HL-60/S4 treated with retinoic acid at 250 ng/mL for 4 days and 3 days (cell line): ENCODE measurements around the gene TRIM15.

Experiments
- in situ Hi-C: fragments of 300-500 bp; cut with MboI; formaldehyde crosslinking; loops from 2 replicates; pipeline ENCODE4 v1.7.0; 2022; ENCODE audit warnings: low sequenced_read_pairs

The TRIM15 gene

DNA sequence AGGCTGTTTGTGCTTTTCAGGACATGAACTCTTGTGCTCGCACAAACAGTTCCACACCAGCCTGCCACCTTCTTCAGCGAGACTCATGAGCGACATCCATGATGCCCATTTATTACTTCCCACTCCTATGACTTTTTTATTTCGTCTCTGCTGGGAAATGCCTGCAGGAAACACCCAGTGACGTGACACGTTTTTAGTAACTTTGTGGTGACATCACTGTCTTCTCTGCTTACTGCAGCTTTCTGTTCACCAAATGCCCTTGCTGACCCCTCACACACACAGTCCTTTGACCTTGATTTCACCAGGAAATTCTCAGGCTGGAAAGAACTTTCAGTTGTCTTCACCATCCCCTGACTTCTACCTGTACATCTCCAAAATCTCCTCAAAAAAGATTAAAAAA lies 18.5 kb upstream of the TRIM15 start:
- in situ Hi-C loops = no loop called here

DNA sequence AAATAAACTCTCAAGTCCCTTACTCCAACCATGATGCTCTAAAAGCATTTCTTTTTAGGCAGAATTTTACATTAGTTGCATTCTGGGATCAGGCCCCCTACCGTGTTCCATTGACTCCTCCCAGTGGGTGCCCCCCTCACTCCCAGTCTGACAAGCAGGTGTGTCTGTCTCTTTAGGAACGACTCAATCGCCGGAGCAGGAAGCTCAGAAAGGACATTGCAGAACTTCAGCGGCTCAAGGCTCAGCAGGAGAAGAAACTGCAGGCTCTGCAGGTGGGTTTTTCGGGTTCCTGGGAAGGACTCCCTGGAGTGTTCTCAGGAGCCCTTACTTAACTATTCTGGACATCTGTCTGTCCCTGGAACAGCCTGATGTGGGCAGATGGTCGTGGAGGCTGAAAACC lies 17.5 kb upstream of the TRIM15 start:
- in situ Hi-C loops = no loop called here

DNA sequence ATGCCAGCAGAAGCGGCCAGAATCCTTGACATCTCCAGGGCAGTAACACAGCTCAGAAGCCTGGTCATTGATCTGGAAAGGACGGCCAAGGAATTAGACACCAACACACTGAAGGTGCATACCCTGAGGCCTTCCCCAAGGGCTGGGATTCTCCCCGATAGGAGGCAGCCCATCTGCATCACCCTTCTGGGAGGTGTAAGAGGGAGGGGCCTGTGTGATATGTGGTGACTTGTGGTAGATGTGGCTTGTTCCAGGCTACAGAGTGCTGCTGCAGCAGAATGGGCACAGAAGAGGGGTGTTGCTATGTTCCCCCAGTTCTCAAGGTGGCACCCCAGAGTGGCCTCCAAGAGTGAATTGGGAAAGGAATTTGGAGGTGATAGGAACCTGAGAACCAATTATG lies 16.2 kb upstream of the TRIM15 start:
- in situ Hi-C loops = no loop called here

DNA sequence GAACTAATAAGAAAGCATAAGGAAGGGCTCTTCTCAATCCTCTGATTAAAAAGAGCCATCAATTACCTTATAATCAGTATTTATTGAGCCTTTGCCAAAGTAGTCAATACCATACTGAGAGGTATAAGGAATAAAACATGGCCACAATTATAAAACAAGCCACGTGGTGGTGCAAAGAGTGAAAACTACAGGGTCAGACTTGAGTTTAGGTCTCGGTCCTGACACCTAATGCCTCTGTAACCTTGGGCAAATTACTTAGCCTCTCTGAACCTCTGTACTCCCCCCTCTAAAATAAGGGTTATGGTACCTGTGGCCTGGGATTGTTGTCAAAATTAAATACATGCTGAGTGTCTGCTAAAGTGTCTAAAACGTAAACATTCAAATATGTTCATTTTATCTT lies 14.1 kb upstream of the TRIM15 start:
- in situ Hi-C loops = no loop called here

DNA sequence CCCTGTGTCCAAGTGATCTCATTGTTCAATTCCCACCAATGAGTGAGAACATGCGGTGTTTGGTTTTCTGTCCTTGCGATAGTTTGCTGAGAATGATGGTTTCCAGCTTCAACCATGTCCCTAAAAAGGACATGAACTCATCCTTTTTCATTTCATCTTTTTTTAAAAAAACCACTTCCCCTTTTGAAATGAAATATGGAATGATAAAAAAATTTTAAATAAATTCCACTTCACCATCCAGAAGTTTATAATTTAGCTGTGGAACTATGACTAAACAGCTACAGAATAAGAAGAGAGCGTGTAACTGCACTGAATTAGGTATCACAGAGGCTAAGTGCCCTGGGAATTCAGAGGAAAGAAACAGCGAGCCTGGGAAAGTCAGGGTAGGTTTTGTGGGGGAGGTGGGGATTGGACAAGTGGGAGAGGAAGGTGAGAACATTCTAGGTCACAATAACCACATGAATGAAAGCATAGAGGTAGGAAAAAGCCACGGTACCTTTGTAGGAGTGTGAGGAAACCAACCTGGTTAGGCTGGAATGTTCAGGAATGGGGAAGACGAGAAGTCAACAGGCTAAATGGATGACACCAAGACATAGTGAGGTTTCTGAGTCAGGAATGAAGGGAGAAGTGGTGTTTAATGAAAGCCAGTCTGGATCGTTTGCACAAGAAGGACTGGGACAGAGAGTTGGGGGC lies 13.3 kb upstream of the TRIM15 start:
- in situ Hi-C loops = no loop called here

DNA sequence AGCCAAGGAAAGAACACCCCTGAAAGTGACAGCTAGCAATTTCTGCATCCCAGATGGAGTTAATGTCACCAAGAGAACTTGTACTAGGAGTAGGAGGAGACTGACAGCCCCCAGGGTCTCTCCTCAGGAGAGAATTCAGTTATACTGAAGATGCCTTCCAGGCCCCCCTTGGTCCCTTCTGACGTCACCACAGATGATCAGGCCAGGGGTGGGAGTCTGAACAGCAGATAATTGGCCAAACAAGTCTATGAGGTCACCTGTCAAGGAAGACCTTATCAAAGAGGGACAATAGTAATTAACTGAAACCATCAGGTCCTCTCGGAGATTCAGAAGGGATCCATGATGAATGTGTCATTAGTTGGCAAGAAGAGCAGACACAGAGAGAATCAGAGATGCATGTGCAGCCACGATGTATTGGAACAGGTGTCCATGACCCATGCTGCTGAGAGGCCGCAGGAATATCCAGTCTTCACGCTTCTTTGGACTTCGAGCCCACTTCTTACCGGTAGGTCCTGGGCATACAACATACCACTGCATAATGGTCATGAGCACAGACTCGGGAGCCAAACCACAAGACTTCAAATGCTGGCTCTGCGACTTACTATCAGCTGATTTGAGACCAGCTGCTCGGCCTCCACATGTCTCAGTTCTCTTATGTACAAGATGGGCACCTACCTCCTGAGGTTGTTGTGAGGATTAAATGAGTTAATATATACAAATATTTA lies 12.5 kb upstream of the TRIM15 start:
- in situ Hi-C loops = no loop called here

DNA sequence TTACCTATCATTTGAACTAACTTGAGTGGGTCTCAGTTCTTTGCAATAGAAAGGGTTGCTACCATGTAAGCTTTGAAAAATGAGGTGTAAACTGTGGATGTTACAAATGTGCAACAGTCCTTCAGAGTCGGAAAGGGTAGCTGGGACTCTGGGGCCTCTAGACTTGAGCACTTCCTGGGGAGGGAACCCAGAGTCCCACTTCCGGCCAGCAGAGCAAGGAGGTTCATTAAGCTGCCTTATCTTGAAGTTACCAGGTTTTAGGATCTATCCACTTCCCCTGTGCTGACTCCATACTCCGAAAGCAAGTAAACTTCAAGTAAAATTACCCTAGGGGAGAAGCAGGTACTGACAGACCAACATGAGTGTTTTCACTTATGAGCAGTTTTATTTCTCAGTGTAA lies 11.8 kb upstream of the TRIM15 start:
- in situ Hi-C loops = no loop called here

DNA sequence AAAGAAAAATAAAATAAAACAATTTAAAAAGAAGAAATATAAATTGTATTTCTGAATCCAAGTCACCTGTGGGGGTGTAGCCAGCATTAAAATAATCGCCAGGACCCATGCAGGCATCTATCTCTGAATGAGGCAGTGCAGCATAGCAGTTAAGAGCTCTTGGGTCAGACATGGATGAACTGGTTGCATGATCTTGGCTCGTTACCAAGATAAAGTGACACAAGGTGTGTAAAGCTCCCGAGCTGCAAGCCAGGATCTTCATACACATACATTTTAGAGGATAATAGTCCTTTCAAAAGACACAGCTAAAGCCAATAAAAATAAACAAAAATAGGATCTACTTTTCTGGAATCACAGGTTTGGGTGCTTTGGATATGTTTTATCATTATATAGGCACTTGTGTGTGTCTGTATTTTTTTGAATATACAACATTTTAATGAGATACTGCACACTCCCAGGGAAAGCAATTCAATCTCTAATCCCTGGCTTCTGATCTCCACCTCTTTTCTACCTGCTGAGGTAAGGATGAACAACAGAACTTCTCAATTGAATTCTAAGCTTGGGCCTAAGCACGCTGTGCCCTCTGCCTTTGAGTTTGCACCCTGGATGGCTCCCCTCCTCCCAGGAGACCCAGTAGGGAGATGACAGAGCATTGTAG lies 11.2 kb upstream of the TRIM15 start:
- in situ Hi-C loops = no loop called here

DNA sequence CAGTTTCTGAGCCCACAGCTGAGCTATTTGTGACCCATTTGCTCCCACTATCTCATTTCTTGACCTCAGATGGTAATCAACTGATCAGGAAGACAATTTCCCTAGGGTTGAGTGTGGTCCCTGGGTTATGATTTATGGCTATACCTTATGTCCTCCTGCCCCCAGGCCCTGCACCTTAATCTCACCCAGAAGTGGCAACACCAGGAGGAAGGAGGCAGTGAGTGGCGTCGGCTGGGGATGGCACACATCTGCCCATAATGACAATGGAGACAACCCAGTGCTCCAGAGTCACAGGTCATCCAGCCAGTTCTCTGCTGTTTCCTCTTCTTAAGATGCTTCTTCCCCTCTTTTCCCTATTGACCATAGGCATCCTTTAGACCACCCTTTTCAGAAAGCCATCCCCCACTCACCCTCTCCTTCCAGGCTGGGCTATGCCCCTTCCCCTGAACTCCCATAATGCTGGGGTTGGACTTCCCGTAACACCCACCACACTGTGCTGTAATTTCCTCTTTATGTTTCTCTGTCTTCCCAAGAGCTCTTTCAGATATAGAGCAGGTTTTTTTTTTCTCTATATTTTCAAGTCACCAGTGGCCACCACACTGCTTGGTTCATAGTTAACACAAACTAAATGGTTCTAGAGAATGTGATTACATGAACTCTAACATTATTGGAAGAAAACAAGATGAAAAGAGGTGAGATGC lies 10.3 kb upstream of the TRIM15 start:
- in situ Hi-C loops = no loop called here

DNA sequence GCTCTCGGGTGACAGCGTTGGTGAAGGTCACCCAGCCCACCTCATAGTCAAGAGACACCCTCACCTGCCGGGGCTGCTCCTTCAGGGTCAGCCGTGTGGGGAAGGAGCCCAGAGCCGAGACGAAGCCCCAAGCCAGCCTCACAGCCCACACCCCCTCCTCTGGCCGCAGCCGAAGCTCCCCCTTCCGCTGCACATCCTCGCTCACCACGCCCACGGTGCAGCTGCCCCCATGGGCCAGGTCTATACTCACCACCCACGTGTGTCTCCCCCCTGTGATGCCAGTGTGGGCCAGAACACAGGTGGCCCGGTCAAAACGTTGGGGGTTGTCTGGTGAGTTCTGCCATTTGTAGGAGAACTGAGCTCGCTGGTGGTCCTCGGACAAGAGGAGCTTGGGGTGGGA lies 9.3 kb upstream of the TRIM15 start:
- in situ Hi-C loops = no loop called here

DNA sequence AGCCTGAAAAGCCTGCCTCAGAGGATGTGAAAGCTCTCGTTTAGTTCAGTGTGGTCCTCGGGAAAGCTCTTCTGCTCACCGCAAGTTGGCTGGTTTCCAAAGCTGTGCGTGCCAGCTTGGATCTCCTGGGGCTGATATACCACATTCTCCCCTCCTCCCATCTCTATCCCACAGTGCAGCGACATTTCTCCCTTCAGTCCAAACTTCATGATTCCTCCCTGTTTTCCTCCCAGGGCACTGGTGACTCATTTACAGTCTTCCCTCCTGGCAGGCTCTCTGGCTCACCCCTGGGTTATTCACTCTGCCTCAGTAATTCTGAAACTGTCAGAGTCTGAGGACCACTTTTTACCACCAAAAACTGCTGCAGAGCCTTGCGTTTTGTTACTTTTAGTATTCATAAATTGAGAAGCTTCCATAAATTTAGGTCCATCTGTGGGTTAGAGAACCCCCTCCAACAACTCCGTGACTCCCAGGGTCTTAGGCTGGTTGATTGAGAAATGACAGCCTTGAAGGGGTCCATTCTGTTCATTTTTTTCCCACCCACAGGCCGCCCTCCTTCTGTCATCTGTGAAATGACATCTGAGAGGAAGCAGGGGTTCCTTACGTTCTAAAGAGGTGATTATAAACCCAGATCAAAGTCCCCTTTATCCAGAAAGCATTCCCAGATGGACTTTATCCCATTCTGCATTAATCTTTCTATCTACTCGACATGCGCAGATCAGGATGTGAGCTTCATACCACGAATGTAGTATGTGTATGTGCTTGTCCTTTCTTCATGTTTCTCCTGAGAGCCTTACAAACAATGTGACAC lies 8.4 kb upstream of the TRIM15 start:
- in situ Hi-C loops = no loop called here

DNA sequence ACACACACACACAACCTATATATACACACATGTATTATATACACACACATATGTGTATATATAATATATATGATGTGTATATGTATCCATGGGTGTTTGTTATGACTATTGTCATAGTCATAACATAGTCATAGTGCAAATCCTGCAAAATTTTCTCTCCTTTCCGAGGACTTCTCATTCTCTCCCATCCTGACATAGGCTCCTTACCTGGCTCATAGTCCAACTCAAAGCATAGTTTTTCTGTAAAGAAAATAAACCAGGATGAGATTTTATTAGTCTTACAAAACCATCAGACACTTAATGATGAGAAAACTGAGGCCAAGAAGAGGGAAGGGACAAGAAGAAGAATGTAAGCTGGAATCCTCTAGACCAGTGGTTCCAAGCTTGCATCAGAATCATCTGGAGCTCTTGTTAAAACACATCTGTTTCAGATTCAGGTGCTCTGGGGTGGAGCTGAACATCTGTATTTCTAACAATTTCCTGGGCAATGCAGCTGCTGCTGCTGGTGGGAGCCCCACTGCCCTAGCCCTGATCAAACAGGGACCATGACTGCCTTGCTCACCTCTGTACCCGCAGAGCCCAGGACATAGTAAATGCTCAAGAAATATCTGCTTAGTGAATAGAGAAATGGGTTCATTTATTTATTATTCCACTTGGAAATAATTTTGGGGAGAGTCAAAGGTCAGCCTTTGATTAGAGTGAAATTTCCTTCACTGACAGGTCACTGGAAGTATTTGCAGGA lies 7.7 kb upstream of the TRIM15 start:
- in situ Hi-C loops = no loop called here

DNA sequence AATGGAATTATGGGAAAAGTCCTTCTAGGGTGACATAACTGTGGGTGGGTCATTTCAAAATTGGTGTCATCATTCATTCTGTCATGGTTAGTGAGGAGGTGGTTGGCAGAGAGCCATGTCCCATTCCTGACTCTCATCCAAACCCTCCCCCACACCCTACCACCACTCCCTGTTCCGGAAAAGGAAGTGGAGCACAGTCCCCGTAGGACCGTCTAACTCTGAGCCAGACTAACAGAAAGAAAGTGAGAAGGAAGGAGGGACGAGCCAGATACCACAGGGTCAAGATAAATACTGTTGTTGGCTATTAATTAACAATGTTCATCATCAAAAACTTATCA lies 7.1 kb upstream of the TRIM15 start:
- in situ Hi-C loops = no loop called here

DNA sequence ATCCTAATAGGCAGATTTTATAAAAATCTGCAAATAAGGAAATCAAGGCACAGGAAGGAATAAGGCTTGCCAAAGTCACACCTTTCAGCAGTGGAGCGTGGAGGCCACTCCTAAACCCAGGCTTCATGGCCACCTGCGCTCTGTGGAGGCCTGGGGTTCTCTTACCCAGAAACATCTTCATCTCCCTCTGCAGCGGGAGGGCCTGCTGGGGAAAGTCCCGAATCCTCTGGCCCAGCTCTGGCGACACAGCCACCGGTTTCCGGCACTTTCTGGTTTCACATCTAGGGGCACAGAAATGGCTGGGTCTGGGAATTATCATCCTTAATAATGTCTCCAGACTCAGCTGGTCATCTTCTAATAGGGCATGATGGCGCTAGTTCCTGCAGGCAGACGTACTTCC lies 6.6 kb upstream of the TRIM15 start:
- in situ Hi-C loops = no loop called here

DNA sequence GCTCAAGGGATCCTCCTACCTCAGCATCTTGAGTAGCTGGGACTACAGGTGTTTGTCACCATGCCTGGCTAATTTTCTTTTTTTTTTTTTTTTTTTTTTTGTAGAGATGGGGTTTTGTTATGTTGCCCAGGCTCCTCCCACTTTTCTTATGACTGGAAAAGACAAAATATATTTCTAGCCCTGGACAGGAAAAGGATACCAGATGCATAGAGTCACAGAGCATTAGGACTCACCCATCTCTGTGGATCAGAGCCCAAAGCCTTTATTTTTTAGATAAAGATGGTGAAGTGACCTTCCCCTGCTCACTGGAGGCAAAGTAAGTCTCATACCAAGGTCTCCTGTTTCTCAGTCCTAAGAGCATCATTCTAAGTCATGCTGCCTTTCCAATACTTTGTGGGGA lies 5.8 kb upstream of the TRIM15 start:
- in situ Hi-C loops = no loop called here

DNA sequence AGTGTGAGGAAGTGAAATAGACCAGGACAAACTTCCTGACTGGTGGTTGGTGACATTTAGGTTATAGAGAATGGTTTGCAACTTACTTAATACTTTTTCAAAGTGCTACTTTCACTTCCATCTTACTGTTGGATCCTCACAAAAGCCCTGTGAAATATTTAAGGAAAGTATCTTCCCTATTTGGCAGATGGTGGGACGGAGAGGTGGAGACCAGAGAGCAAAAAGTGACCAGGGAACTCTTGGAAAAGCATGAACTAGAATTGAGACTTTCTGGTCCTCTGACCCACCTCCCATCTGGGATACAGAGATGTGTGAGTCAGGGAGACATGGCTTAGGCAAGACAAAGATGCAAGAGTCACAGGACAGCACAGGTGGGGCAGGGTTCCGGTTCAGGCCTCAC lies 5.3 kb upstream of the TRIM15 start:
- in situ Hi-C loops = no loop called here

DNA sequence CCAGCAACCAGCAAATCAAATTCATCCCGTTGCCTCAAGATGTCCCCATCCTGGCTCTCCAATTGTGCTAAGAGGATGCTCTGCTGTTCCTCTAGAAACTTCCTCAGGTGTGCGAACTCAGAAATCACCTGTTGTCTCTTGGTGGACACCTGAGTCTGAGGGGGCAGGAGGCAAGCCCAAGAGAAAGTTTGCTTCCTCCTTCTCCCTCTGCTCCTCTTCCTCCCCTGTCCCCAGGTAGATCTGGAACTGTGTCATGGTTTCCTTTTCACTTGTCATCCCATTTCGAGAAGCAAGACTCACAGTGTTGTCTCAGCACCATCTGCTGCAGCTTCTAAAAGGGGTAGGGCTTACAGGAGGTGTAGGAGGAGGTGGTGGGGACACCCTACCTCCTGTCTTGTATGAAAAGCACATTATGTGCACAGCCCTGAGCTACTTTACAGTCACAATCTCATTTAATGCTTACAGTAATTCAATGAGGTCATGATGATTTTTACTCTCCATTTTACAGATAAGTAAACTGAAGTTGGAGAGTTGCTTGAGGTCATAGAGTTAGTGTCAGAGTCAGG lies 4.8 kb upstream of the TRIM15 start:
- in situ Hi-C loops = no loop called here

DNA sequence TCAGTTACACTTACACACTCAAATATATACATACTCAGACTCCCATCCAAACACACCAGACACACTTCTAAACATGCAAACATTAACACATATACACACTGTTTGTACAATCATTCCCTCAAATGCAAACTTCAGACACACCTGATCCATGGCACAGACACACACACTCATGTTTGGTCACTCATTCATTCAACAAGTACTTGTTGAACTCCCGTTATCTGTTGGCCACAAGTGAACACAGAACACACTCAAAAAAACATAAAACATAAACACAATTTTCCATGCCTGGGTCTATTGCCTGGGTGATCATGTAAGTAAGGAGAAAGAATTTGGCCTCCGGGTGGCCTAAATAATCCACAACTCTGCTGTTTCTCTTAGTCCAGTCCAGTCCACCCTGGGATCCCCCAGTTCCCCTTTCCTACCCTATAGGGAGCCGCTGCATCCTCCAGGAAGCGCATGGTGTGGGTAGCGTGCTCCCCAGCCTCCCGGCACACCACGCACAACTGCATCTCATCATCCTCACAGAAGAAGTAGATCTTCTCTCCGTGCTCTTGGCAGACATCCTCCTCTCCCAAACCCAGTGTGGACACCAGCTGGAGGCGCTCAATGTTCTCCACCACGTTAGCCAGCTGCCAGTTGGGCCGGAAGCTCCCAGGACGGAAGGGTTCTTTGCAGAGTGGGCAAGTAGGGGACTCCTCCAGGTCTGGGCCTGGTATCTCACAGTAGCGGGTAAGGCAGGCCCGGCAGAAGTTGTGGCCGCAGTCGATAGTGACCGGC lies 3.1 kb upstream of the TRIM15 start:
- in situ Hi-C loops = no loop called here
